HS-5 (cell line): ENCODE data around the gene PYGO2.

Source experiments
- DNase-seq: peaks from one replicate; pipeline ENCODE4 v3.0.0-alpha.2; 2012; ENCODE audit warnings: low read depth

PYGO2 gene

GRCh38 chr1:154962156-154962749, 671 bp upstream of the PYGO2 start:
- no peak for DNase-seq

DNA sequence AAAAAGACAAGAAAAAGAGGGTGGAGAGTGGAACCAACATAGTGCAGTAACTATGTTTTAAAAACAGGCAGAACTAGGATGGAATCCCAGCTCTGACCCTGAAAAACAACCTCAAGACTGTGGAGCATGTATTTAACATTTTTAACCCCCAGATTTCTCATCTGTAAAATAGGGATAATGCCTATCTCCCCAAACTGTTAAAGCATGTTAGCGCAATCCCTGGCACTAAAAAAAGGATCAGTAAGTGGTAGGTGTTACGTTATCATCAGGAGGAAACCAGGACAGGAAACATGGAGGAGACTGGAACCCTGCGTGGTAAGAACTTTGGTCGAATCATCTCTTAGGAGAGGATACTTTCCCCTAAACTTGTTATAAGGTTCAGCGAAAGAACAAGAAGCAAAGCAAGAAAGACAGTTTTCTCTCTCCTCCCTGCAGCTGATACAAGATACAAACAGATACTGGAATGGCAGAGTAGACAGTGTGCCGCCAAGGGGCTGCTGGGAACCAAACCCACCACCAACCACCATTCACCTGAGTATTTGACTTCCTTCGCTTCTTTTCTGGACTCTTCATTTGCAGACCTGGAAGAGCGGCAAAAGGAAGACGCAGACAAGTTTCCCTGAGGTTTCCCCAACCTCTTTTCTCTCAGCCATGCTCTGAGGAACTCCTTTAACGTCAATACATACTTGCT, 991 bp downstream of the PYGO2 start:
- no peak for DNase-seq

DNA sequence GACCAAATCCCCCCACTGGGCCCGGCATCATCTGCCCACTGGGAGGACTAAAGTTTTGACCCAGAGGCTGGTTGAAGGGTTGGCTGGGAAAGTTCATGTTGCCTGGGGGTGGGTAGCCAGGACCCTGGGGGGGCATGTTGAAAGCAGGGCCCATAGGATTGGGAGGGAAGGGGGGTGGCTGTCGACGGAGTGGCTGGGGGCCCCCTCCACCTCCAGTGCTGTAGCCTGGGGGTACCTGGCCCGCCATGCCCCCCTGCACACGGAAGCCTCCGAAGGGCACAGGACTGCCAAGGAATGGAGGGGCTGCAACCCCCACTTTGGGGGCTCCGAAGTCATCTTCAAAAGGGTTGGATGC, 2.2 kb downstream of the PYGO2 start:
- DNase-seq = no peak

DNA sequence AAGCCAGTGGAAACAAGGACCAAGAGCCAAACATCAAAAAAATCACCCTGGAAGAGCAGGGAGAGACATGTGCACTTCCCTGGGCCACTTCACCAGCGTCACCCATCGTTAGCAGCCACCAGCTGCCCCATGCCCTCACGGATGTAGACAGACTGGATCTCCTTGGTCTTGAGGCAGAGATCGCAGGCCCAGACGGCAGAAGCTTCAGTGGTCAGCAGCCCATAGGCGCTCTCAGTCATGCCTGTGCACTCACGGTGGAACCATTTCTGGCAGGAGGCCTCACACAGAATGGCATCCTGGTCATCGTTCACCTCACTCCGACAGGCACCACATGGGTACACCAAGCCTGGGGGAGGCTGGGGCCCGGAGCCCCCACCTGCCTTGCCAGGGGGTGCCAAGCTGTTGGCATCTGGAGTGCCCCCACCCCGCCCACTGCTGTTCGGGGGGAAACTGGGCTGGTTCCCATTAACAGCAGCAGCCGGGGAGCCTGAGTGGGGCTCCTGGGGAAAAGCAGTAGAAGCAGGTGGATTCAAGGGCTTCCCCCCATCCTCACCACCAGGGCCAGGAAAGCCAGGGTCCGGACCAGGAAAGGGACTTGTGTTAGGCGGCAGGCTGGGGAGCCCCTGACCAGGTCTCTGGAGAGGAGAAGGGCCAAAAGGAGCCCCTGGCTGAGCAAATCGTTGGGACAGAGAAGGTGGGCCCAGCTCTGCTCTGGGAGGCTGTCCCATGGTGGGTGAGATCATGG, 2.7 kb downstream of the PYGO2 start:
- DNase-seq = no peak

- no peak for DNase-seq
Observed at GRCh38 chr1:154958036-154958435, 3.5 kb downstream of the PYGO2 start.

- no peak for DNase-seq
Observed at GRCh38 chr1:154957091-154957657, 4.4 kb downstream of the PYGO2 start.

DNA sequence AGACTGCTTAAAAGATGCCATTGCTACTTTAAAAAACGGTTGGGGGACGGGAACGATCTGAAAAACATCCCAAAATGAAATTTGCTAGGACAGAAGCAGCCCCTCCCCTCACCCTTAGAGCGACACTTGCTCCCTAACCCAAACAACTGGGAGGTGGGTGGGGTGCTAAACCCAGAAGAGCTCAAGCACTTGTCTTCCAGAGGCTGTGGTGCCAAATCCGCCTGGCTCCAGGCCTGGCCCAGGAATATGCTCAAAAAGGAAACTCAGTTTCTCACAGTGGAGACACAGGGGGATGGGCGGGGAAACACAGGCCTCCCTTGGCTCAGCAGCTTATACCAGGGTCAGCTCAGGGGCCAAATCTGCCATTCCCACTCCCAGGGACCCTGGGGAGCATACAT, 5.0 kb downstream of the PYGO2 start:
- no peak for DNase-seq

- peak; percentile 71 for DNase-seq
Observed at GRCh38 chr1:154955718-154956543, 5.7 kb downstream of the PYGO2 start, which contains the start of gene PBXIP1. PBXIP1 (minus strand) TSS chr1:154956099; CDS start chr1:154953721, 2,378 bp downstream.

- DNase-seq = no peak
Observed at GRCh38 chr1:154955039-154955717, 6.4 kb downstream of the PYGO2 start.

DNA sequence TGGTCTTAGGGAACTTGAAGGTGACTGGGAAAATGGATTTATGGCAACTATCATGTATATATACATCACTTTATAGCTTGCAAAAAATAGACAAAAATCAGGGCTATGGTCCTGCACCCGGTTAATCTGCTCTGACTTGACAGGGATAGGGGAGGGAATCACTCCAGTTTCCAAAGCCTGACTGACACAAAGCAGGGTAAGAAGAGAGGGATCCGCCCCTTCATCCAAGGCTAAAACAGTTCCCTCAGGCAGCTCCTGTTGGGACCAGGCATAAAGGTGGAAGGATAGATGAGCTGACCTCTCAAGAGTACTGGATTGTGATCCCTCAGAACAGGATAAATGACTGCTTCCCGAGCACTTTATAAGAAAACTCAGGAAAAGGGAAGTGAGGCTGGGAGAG, 7.0 kb downstream of the PYGO2 start:
- DNase-seq = no peak

GRCh38 chr1:154953611-154954038, 8.0 kb downstream of the PYGO2 start:
- no peak for DNase-seq

GRCh38 chr1:154952664-154953063, 8.9 kb downstream of the PYGO2 start:
- DNase-seq = no peak

DNA sequence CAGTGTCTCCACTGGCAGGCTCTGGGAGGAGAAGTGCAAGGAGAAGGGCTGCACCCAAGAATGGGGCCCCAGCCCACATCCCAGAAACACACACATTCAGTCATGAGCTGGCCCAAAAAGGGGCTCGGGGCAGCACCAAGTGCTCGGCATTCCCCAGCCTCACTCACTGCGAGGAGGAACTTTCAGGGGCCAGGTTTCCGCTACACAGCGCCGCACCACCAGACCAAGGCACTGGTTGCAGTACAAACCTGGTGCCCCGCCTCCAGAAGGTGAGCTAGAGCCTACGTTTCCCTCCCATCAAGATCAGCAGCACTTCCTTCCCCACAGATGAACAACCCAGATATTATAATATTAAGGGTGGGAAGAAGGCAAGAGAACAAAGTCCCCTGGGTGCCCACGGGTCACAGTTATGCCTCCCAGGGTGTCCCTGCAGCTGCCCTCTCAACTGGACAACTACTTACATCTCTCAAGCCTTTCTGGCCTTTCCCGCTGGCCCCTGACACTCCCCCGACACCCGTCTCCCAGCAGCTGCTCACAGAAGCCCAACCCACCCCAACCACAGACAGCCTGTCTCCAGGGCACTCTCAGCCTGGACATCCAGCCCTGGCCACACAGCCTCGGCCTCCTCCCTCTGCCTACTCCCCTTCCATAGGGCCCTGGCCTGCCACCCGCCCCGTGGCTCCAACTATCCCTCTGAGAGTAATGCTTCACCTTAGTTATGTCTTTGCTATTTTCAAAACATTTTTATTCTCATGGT, 9.5 kb downstream of the PYGO2 start:
- DNase-seq = no peak

DNA sequence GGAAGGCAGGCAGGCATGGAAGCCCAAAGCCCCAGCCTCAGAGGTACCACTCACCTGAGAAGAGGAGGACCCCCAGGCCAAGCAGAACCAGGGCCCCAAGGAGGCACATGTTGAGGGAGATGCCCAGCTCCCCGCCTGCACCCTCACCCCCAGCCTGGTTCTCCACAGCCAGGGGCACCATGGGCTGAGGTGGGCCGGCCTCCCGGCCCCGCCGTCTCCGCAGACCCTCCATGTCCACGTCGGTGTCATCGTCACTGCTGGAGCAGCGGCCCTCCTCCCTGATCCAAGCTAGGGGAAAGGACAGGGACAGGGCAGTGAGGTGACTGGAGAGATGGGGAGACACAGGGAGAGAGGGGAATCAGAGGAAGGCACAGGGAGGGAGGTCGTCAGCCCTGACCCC, 13.5 kb downstream of the PYGO2 start:
- DNase-seq = no peak

GRCh38 chr1:154945962-154946850, 15.4 kb downstream of the PYGO2 start:
- no peak for DNase-seq

- DNase-seq = no peak
Observed at GRCh38 chr1:154945160-154945961, 16.2 kb downstream of the PYGO2 start.

DNA sequence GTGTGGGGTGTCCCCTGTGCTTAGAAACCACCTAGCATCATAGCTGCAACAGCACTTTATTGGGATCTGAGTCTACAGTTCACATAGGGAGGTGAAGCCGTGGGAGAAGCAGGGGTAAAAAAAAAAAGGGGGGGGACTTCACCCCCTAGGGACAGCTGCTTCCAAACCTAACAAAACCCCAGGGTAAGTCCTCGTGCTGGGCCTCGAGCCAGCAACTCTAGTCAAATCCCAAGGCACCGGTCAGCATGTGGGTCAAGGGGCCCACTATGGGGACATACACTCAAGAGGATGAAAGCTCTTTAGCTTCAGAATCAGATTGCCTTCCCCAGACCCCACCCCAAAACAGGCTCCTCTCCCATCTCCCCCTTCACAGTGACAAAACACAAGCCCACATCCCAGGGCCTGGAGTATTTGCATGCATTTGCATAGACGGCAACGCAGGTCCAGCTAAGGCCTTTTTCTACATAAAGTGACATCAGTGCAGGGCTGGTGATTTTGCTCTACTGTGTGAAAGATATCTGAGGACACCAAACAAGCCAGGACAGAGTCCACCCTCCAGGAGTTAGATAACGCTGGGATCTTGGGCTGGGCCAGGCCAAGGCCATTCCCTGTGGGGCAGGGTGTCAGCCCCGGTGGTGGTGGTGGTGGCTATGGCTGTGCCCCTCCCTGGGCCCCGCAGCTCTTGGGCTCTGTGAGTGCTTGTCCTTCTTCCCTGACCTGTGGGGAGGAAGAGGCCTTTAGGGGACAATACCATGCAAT, 17.0 kb downstream of the PYGO2 start:
- no peak for DNase-seq
